MG63 (cell line): ENCODE measurements around the gene HOXB8. TPM values are rescaled to one million over a fixed set of nuclear protein-coding genes. Genes with fewer than 3 reads are reported as not detected.
A peak's percentile ranks its signal among the peaks of the same experiment; 100 is the strongest.

Experiments used
- DNase-seq: peaks from one replicate; pipeline ENCODE4 v3.0.0-alpha.2; 2020
- H3K27me3 ChIP-seq: fragments of 250-450 bp; sonication (Bioruptor Pico); 2 replicates; pipeline ENCODE4 v1.5.1; 2020; ENCODE audit warnings: mild to moderate bottlenecking, moderate library complexity
- H3K36me3 ChIP-seq: fragments of 250-450 bp; sonication (Bioruptor Pico); 2 replicates; pipeline ENCODE4 v1.5.1; 2020; ENCODE audit warnings: mild to moderate bottlenecking, moderate library complexity
- H3K4me3 ChIP-seq: fragments of 250-450 bp; sonication (Bioruptor Pico); 2 replicates; pipeline ENCODE4 v1.5.1; 2020; ENCODE audit warnings: mild to moderate bottlenecking, moderate library complexity
- H3K9me3 ChIP-seq: fragments of 250-450 bp; sonication (Bioruptor Pico); 2 replicates; pipeline ENCODE4 v1.5.1; 2020; ENCODE audit warnings: mild to moderate bottlenecking, moderate library complexity
- total RNA-seq: library from RNA; depleted of rRNA; stranded (reverse); fragments of >200 nt; shearing (Covaris generic); gene quantifications from 2 replicates; pipeline ENCODE4 v1.2.3, GENCODE V29; 2014; ENCODE audit warnings: low replicate concordance

HOXB8 gene
- total RNA-seq, 1 experiment from 2014 or later: 3.8 TPM

- peaks cover 7% of the 10 kb centered on the region for H3K36me3 ChIP-seq
- no peak overlapping the region for H3K4me3 ChIP-seq
- no peak for DNase-seq
- H3K27me3 ChIP-seq: no peaks in the 10 kb centered on the region
- H3K9me3 ChIP-seq: no peaks in the 10 kb centered on the region
Measured at GRCh38 chr17:48605991-48606891, 8.9 kb downstream of the HOXB8 start.

DNA sequence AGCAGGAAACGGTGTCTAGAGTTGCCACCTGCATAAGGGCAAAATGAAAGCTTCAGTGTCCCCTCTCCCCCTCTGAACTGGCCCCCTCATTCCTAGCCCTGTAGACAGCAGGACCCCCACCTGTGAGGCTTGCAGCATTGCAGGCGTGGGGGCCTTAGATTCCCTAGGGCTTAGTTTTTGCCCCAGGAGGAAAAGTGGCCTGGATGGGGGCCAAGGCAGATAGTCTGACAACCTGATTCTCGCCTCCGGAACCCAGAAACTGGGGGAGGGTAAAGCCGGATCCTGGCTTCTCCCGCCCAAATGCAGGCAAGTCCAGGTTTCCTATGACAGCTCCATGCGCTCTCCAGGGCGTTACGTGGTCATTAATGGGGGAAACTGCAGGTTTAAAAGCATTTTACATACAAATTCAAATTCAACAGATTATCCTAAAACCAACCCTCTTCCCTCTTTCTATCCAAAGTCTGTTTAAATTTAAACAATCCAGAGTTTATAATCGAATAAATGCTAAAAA is 9.6 kb downstream of the HOXB8 start:
- no peak for DNase-seq
- H3K4me3 ChIP-seq: peak overlapping the region; percentile 79
- H3K36me3 ChIP-seq: peaks cover 10% of the 10 kb centered on the region
- no peaks in the 10 kb centered on the region for H3K27me3 ChIP-seq
- no peaks in the 10 kb centered on the region for H3K9me3 ChIP-seq

DNA sequence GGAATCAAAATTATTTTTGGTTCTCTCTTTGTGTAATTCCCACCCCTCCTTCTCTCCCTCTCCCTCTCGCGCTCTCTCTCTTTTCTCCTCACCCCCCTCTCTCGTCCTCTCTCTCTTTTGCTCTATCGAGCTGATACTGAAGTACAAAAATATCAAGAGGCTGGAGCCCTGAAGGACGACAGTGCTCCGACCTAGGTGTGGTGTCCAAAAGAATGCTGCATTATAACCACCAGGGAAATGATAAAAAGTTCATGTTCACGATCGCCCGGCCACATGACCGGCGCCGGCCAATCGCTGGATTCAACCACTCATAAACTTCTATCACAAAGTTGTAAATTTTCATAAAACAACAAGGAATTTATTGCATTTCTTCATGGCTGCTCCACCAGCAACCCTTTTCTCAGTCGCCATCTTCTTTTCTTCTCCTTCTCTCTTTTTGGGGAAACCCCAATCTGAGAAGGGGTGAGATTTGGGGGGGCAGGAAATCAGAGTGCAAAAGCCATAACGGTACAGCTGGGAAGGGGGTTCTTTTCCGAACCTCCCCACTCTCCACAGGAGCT is 10.2 kb downstream of the HOXB8 start, which contains the start of gene HOXB6:
Gene HOXB6 (minus strand): TSS at position 217 of the 560 bp plus-strand sequence. CDS start 6,836 bp downstream, outside the sequence.
- peaks cover 10% of the 10 kb centered on the region for H3K36me3 ChIP-seq
- H3K27me3 ChIP-seq: no peaks in the 10 kb centered on the region
- no peaks in the 10 kb centered on the region for H3K9me3 ChIP-seq
- DNase-seq: peak; percentile 74
- H3K4me3 ChIP-seq: peak within 1 kb of the TSS; percentile 79

DNA sequence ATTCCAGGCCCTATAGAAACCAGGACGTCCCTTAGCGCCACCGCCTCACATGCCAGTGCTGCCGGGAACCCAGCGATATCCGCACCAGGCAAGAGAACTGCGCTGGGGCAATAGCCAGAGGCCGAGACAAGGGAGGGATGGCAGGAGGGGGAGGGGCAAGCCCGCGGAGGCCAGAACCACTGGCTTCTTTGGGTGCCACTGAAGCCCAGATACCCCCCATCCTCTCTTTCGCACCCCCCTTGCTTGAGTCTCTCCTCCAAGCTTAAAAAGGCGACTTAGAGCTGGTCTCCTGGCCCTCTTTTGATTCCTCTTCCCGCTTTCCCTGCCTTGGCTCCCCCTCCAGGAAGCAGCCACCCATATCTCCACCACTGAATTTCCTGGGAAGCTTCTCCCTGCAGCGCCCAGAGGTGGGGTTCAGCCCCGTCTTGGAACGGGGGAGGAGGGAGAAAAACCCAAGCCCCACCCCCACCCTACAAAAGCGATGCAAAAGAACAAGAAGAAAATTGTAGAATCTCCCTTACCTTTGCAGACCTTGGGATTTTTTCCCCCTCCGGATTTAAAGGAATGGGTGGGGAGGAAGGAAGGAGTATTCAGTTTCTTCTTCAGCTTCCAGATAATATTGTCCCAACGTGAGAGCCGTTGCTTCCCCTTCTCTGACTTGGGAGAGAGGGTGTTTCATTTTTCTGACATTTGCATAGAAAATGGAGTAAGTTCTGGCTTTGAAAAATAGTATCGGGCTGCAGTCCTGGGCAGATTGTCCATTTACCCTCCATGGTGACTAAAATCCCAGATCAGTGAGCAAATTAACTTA is 10.9 kb downstream of the HOXB8 start:
- no peaks in the 10 kb centered on the region for H3K27me3 ChIP-seq
- DNase-seq: peak; percentile 79
- peak overlapping the region; percentile 79 for H3K4me3 ChIP-seq
- H3K36me3 ChIP-seq: peaks cover 10% of the 10 kb centered on the region
- no peaks in the 10 kb centered on the region for H3K9me3 ChIP-seq

DNA sequence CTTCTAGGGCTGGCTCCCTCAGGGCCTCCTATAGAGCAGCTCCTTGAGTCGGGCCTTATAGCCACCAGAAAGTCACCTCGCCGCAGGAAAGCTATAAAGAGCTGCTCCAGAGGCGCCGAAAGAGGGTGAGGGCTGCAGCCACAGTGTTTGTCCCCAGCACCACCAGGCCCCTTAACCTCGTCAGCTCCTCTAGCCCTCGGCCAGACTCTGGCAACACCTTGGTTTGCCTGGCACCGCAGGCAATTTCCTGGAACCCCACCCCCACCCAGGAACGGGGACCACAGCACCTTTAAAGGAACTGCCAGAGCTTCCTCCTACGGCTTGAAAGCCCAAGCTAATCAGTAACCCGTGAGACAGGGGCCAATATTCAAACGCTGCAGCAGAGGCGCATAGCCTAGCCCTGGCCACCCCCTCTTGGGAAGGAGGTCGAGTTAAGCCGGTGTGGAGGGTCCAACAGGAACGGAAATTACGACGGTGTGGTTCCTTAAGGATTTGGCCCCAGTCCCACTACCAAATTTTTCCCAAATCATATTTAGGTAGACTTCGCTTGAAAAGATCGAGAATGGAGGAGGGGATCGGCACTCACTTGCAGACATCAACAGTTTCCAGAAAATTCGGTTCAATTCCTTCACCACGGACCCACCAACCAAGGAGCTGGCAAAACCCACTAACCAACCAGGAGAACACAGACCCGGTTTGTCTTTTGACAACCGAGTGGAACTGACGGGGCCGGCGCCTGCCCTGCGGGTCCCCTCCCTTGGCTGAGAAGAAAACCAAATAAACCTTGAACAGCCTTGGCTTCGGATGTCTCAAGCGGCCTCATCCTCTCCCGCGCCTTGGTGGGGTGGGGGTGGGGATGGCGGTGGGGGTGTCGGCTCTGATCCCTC is 13.3 kb downstream of the HOXB8 start:
- Histone ChIP-seq H3K9me3 (no peaks in the 10 kb centered on the region), H3K4me3 (peak overlapping the region; percentile 79), H3K27me3 (no peaks in the 10 kb centered on the region), H3K36me3 (peaks cover 13% of the 10 kb centered on the region)
- DNase-seq: no peak

DNA sequence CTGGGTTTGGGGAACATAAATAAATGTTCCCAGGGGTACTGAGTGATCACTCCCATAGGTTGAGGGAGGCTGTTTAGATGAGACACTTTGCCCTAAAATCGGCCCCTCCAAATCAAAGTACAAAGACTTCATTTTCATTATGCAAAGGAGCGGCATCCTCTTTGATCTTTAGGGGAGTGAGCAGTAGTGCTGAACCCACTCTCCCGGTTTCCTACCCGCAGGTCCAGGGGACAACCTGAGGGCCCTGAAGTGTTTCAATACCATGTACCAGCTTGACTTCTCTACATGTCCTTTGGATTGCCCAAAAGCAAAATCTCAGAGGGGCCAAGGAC is 13.9 kb downstream of the HOXB8 start:
- H3K9me3 ChIP-seq: no peaks in the 10 kb centered on the region
- H3K36me3 ChIP-seq: peaks cover 19% of the 10 kb centered on the region
- DNase-seq: no peak
- H3K4me3 ChIP-seq: no peak overlapping the region; the same call in 1 of the 2 replicates
- H3K27me3 ChIP-seq: no peaks in the 10 kb centered on the region

DNA sequence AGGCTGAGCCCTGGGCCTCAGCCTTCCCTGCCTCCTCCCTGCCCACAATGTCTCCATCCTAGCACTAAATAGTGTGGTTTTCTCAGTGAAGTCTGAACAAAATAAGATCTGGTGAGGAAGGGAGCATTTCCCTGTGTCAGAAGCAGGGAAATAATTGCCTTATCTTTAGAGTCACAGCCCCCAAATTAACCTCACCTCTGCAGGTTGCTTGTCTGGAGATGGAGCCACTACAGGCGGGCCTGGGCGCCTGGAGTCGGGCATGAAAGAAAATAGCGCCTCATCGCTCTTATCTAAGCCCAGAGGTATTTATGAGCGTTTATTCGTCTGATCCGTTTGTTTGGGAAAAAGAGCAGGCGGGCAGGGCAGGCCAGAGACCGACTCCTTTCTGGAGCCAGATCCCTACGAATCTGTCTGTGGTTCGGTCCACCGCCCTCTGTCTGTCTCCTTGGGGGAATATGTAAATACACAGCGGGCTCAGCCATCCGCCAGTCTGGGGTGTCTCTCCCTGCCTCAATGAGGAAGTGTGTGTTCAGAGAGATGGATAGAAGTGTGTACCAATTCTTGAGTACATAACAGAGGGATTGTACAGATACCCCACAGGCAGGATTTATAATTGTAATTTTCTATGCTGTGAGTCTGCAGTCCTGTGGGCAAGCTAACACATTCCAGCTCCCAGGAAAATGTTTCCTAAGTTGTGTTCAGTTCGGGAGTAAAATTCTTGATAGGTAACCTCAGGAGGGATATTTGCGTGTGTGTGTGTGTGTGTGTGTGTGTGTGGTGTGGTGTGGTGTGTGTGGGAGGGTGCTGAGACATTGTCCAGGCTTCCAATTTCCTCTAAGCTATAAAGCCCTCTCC is 14.6 kb downstream of the HOXB8 start:
- Histone ChIP-seq H3K36me3 (peaks cover 26% of the 10 kb centered on the region), H3K27me3 (no peaks in the 10 kb centered on the region)
- DNase-seq: no peak

GRCh38 chr17:48599354-48599753 is 15.7 kb downstream of the HOXB8 start:
- Histone ChIP-seq H3K9me3 (no peaks in the 10 kb centered on the region), H3K36me3 (peaks cover 36% of the 10 kb centered on the region), H3K27me3 (no peaks in the 10 kb centered on the region), H3K4me3 (no peak overlapping the region)
- no peak for DNase-seq

More for the DNA sequence above, 14.6 kb downstream of the HOXB8 start:
- Histone ChIP-seq H3K4me3 (no peak overlapping the region), H3K9me3 (no peaks in the 10 kb centered on the region)

- Histone ChIP-seq H3K27me3 (no peaks in the 10 kb centered on the region), H3K9me3 (no peaks in the 10 kb centered on the region), H3K36me3 (peaks cover 39% of the 10 kb centered on the region), H3K4me3 (peak overlapping the region; percentile 64)
- no peak for DNase-seq
Measured at GRCh38 chr17:48598736-48599135, 16.4 kb downstream of the HOXB8 start.

GRCh38 chr17:48597778-48598631 is 17.1 kb downstream of the HOXB8 start:
- peak; percentile 88 for DNase-seq
- H3K4me3 ChIP-seq: peak overlapping the region; percentile 64
- no peaks in the 10 kb centered on the region for H3K27me3 ChIP-seq
- H3K36me3 ChIP-seq: peaks cover 39% of the 10 kb centered on the region
- H3K9me3 ChIP-seq: no peaks in the 10 kb centered on the region

DNA sequence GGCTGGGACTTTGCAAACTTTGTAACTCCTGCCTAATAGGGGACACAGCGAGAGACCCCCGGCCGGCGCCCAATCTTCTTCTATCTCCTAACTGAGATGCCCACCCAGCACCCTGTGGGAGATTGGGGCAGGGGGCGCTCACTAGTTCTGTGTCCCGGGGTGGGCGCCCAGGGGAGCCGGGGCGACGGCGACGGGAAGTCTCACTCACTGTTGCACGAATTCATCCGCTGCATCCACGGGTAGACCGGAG is 17.6 kb downstream of the HOXB8 start:
- no peaks in the 10 kb centered on the region for H3K9me3 ChIP-seq
- H3K27me3 ChIP-seq: no peaks in the 10 kb centered on the region
- peak overlapping the region; percentile 64 for H3K4me3 ChIP-seq
- no peak for DNase-seq
- peaks cover 40% of the 10 kb centered on the region for H3K36me3 ChIP-seq

DNA sequence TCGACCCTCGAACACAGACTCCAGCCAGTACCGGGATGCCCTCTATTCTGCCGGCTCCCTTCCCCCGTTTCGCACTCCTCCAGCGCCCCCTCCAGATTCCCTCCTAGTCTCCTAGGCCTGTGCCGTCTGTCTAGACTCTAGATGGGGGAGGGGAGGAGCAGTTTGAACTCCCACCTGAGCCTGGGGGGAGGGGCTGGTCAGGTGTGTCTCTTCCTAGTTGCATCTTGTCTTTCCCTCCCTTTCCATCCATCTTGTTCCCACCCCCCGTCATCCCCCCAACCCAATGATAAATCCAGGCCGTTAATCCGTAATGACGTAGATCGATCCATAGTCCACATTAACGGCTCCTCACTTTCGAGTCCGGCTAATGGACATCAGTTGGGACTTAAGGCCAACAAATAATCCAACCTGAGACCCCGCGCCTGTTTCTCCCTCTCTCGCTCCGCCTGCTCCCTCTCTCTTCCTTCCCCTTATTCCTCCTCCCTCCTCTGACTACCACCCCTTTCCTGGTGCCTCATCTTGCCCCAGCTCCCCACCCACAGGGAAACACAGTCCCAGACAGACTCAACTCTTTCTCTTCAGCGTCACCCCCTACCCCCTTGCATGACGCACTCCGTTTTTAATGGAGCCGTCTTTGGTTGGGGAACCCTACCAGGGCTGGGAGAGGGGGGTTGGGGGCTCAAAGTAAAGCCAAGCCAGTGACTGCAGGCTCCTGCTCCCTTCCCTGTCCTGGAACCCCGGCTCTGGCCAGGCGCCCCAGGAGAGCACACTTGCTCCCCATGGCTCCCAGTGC is 18.2 kb downstream of the HOXB8 start:
- H3K4me3 ChIP-seq: peak overlapping the region; percentile 64
- H3K9me3 ChIP-seq: no peaks in the 10 kb centered on the region
- peaks cover 43% of the 10 kb centered on the region for H3K36me3 ChIP-seq
- DNase-seq: no peak
- H3K27me3 ChIP-seq: no peaks in the 10 kb centered on the region

GRCh38 chr17:48596000-48596734 is 18.9 kb downstream of the HOXB8 start:
- H3K36me3 ChIP-seq: peaks cover 48% of the 10 kb centered on the region
- DNase-seq: no peak
- H3K4me3 ChIP-seq: no peak overlapping the region
- H3K9me3 ChIP-seq: no peaks in the 10 kb centered on the region
- H3K27me3 ChIP-seq: no peaks in the 10 kb centered on the region
